ENCODE measurements around the gene SRC. TPM values are rescaled to one million over a fixed set of nuclear protein-coding genes. Genes with fewer than 3 reads are reported as not detected.
"Not testable (repeated sequence)": the region's sequence is repeated elsewhere in the genome, so short reads cannot be mapped to it uniquely, and the experiment has no call there.

The SRC gene
- total RNA-seq, 1 donor from 2014 or later = 15.4 TPM

GRCh38 chr20:37336369-37337207, 9.4 kb upstream of the SRC start:
- Histone ChIP-seq H3K27me3 (no peaks in the 10 kb centered on the region), H3K36me3 (no peaks in the 10 kb centered on the region), H3K4me2 (peak overlapping the region; percentile 2), H2AFZ (replicated peaks) (no peak overlapping the region), H3K4me1 (peaks cover 22% of the 10 kb centered on the region), H3K27ac (no peak overlapping the region), H3K79me2 (ENCODE audit: low read depth) (no peaks in the 10 kb centered on the region), H3K9me3 (ENCODE audit: low read depth) (no peaks in the 10 kb centered on the region), H4K20me1 (ENCODE audit: low read depth) (no peaks in the 10 kb centered on the region), H3F3A (ENCODE audit: low read depth) (peaks cover 6% of the 10 kb centered on the region), H3K4me3 (no peak overlapping the region), H3K9ac (no peak overlapping the region)
- Mint-ChIP-seq H3K9me3 (no peaks in the 10 kb centered on the region), H3K27ac (peak overlapping the region; percentile 79), H3K27me3 (ENCODE audit: insufficient read depth, low read depth) (peaks cover 10% of the 10 kb centered on the region), H3K36me3 (no peaks in the 10 kb centered on the region), H3K4me3 (peak overlapping the region; percentile 63), H3K4me1 (peaks cover 53% of the 10 kb centered on the region)
- DNase-seq (ENCODE audit: low spot score) = peak; percentile 67
- TF ChIP-seq EZH2phosphoT487 (IDR thresholded peaks at IDR 0.05) = no peak

GRCh38 chr20:37337208-37337991, 8.5 kb upstream of the SRC start:
- Histone ChIP-seq H2AFZ (replicated peaks) (no peak overlapping the region), H4K20me1 (ENCODE audit: low read depth) (no peaks in the 10 kb centered on the region), H3K27ac (no peak overlapping the region), H3K9me3 (ENCODE audit: low read depth) (no peaks in the 10 kb centered on the region), H3F3A (ENCODE audit: low read depth) (peaks cover 6% of the 10 kb centered on the region), H3K36me3 (no peaks in the 10 kb centered on the region), H3K4me2 (no peak overlapping the region), H3K4me3 (no peak overlapping the region), H3K4me1 (peaks cover 18% of the 10 kb centered on the region), H3K9ac (no peak overlapping the region), H3K79me2 (ENCODE audit: low read depth) (no peaks in the 10 kb centered on the region), H3K27me3 (no peaks in the 10 kb centered on the region)
- peak overlapping the region; percentile 79 for H3K27ac Mint-ChIP-seq
- peaks cover 12% of the 10 kb centered on the region for H3K27me3 Mint-ChIP-seq (ENCODE audit: insufficient read depth, low read depth)
- no peak for DNase-seq (ENCODE audit: low spot score)
- H3K9me3 Mint-ChIP-seq = no peaks in the 10 kb centered on the region
- H3K36me3 Mint-ChIP-seq = no peaks in the 10 kb centered on the region
- peaks cover 53% of the 10 kb centered on the region for H3K4me1 Mint-ChIP-seq
- H3K4me3 Mint-ChIP-seq = peak overlapping the region; percentile 52
- TF ChIP-seq, protein P1, sequence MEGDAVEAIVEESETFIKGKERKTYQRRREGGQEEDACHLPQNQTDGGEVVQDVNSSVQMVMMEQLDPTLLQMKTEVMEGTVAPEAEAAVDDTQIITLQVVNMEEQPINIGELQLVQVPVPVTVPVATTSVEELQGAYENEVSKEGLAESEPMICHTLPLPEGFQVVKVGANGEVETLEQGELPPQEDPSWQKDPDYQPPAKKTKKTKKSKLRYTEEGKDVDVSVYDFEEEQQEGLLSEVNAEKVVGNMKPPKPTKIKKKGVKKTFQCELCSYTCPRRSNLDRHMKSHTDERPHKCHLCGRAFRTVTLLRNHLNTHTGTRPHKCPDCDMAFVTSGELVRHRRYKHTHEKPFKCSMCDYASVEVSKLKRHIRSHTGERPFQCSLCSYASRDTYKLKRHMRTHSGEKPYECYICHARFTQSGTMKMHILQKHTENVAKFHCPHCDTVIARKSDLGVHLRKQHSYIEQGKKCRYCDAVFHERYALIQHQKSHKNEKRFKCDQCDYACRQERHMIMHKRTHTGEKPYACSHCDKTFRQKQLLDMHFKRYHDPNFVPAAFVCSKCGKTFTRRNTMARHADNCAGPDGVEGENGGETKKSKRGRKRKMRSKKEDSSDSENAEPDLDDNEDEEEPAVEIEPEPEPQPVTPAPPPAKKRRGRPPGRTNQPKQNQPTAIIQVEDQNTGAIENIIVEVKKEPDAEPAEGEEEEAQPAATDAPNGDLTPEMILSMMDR (IDR thresholded peaks at IDR 0.05) = no peak
- TF ChIP-seq EZH2phosphoT487 (IDR thresholded peaks at IDR 0.05) (no peak), EZH2 (IDR thresholded peaks at IDR 0.05) (no peak)

GRCh38 chr20:37338380-37338779, 7.6 kb upstream of the SRC start:
- H3K27ac Mint-ChIP-seq; H3K4me3 ChIP-seq; H3K27ac ChIP-seq; H3K4me3 Mint-ChIP-seq; H3K79me2 ChIP-seq (ENCODE audit: low read depth); H3K9me3 Mint-ChIP-seq; H4K20me1 ChIP-seq (ENCODE audit: low read depth); H3K36me3 ChIP-seq; DNase-seq (ENCODE audit: low spot score); H3K9me3 ChIP-seq (ENCODE audit: low read depth); H3K4me2 ChIP-seq; H2AFZ ChIP-seq (replicated peaks); H3K27me3 ChIP-seq; H3F3A ChIP-seq (ENCODE audit: low read depth); H3K36me3 Mint-ChIP-seq; H3K9ac ChIP-seq: not testable (repeated sequence)
- peaks cover 12% of the 10 kb centered on the region for H3K27me3 Mint-ChIP-seq (ENCODE audit: insufficient read depth, low read depth)
- peaks cover 55% of the 10 kb centered on the region for H3K4me1 Mint-ChIP-seq
- H3K4me1 ChIP-seq = peaks cover 16% of the 10 kb centered on the region

GRCh38 chr20:37339208-37339607, 6.7 kb upstream of the SRC start:
- H3K9me3 ChIP-seq (ENCODE audit: low read depth) = no peaks in the 10 kb centered on the region
- no peak overlapping the region for H3K9ac ChIP-seq
- no peaks in the 10 kb centered on the region for H3K27me3 ChIP-seq
- Mint-ChIP-seq H3K9me3 (no peaks in the 10 kb centered on the region), H3K36me3 (no peaks in the 10 kb centered on the region), H3K27ac (peak overlapping the region; percentile 66), H3K27me3 (ENCODE audit: insufficient read depth, low read depth) (peaks cover 12% of the 10 kb centered on the region), H3K4me1 (peaks cover 61% of the 10 kb centered on the region), H3K4me3 (no peak overlapping the region)
- TF ChIP-seq EZH2 (IDR thresholded peaks at IDR 0.05) (no peak), EZH2phosphoT487 (IDR thresholded peaks at IDR 0.05) (no peak)
- TF ChIP-seq, protein P1 (IDR thresholded peaks at IDR 0.05) = no peak
- H3K36me3 ChIP-seq = no peaks in the 10 kb centered on the region
- no peak overlapping the region for H3K27ac ChIP-seq
- H3K4me3 ChIP-seq = no peak overlapping the region
- peaks cover 16% of the 10 kb centered on the region for H3F3A ChIP-seq (ENCODE audit: low read depth)
- peaks cover 16% of the 10 kb centered on the region for H3K4me1 ChIP-seq
- DNase-seq (ENCODE audit: low spot score) = no peak
- no peak overlapping the region for H3K4me2 ChIP-seq
- H3K79me2 ChIP-seq (ENCODE audit: low read depth) = no peaks in the 10 kb centered on the region
- H2AFZ ChIP-seq (replicated peaks) = no peak overlapping the region
- H4K20me1 ChIP-seq (ENCODE audit: low read depth) = no peaks in the 10 kb centered on the region

GRCh38 chr20:37339764-37340109, 6.2 kb upstream of the SRC start:
- not testable (repeated sequence) for H3K4me2 ChIP-seq; H3K36me3 ChIP-seq; H3K79me2 ChIP-seq (ENCODE audit: low read depth); H3K36me3 Mint-ChIP-seq; H3K9me3 Mint-ChIP-seq; H4K20me1 ChIP-seq (ENCODE audit: low read depth); H3K27ac ChIP-seq; H2AFZ ChIP-seq (replicated peaks); H3K9ac ChIP-seq; H3K9me3 ChIP-seq (ENCODE audit: low read depth); H3K27me3 ChIP-seq; DNase-seq (ENCODE audit: low spot score); H3K4me3 ChIP-seq; H3K4me3 Mint-ChIP-seq
- Mint-ChIP-seq H3K27me3 (ENCODE audit: insufficient read depth, low read depth) (peaks cover 12% of the 10 kb centered on the region), H3K4me1 (peaks cover 65% of the 10 kb centered on the region), H3K27ac (peak overlapping the region; percentile 74)
- Histone ChIP-seq H3K4me1 (peaks cover 19% of the 10 kb centered on the region), H3F3A (ENCODE audit: low read depth) (peaks cover 21% of the 10 kb centered on the region)
